Tibial artery (tissue), 4 donors: ENCODE results near the gene KDM4E.

Source experiments
- DNase-seq, 2 donors: peaks; one replicate each; pipeline ENCODE4 v3.0.0-alpha.2; 2019
- H3K27ac ChIP-seq, 2 donors: fragments of 200-600 bp; sonication (generic) in 1 of 2; 1 replicate in 1 of 2; 2 replicates in 1 of 2; pipeline ENCODE4 v1.5.1; 2018 to 2019; ENCODE audit warnings: mild to moderate bottlenecking in 1 of 2
- H3K27me3 ChIP-seq, 2 donors: fragments of 200-600 bp; sonication (generic) in 1 of 2; one replicate each; pipeline versions ENCODE4 v1.5.1 to v1.6.0; 2016 to 2019
- H3K36me3 ChIP-seq, 3 donors: fragments of 200-600 bp; sonication (generic) in 2 of 3; one replicate each; pipeline ENCODE4 v1.5.1; 2016 to 2019; ENCODE audit warnings: mild to moderate bottlenecking in 2 of 3
- H3K4me1 ChIP-seq, 4 donors: fragments of 200-600 bp; sonication (generic) in 2 of 4; 1 replicate in 3 of 4; 2 replicates in 1 of 4; pipeline ENCODE4 v1.5.1; 2016 to 2019
- H3K4me3 ChIP-seq, 2 donors: fragments of 200-600 bp; sonication (generic) in 1 of 2; 1 replicate in 1 of 2; 2 replicates in 1 of 2; pipeline ENCODE4 v1.5.1; 2018 to 2019; ENCODE audit warnings: mild to moderate bottlenecking in 2 of 2
- H3K9me3 ChIP-seq, 3 donors: fragments of 200-600 bp; sonication (generic) in 1 of 3; one replicate each; pipeline ENCODE4 v1.5.1; 2016 to 2019
- CTCF ChIP-seq, 2 experiments: fragments of 200-600 bp in 1 of 2; fragments of 450-650 bp in 1 of 2; IDR thresholded peaks; one replicate each; pipeline ENCODE4 v1.5.1; 2017 to 2019; ENCODE audit warnings: antibody characterized with exemption in 2 of 2, mild to moderate bottlenecking in 1 of 2, moderate library complexity in 1 of 2
- intact Hi-C: fragments of 100-400 bp; cut with DNase I; formaldehyde crosslinking; loops from one replicate; pipeline ENCODE4 v1.15.0; 2023; ENCODE audit warnings: low total_unique reads

KDM4E gene

GRCh38 chr11:94997437-94997836 is 27.6 kb upstream of the KDM4E start:
- no peak for DNase-seq
- intact Hi-C loops, result no loop called here
- Histone ChIP-seq H3K36me3 (peaks cover 0 to 7% (median 0%) of the 10 kb centered on the region in 3 donors), H3K4me1 (no peaks in the 10 kb centered on the region), H3K9me3 (no peaks in the 10 kb centered on the region), H3K4me3 (no peak overlapping the region), H3K27me3 (no peaks in the 10 kb centered on the region), H3K27ac (no peak overlapping the region)
- TF ChIP-seq CTCF (IDR thresholded peaks at IDR 0.05), result no peak

GRCh38 chr11:94998285-94998684 is 26.8 kb upstream of the KDM4E start:
- TF ChIP-seq CTCF (IDR thresholded peaks at IDR 0.05), result no peak
- no peak for DNase-seq
- intact Hi-C loops, result no loop called here

GRCh38 chr11:95003716-95004115 is 21.3 kb upstream of the KDM4E start:
- H3K4me3 ChIP-seq, result no peak overlapping the region
- no peak for TF ChIP-seq CTCF (IDR thresholded peaks at IDR 0.05)
- H3K36me3 ChIP-seq, result peaks cover 0 to under 1% (median 0%) of the 10 kb centered on the region in 3 donors
- intact Hi-C loops, result no loop called here
- no peak overlapping the region for H3K27ac ChIP-seq
- H3K9me3 ChIP-seq, result peaks cover 0 to 3% (median 3%) of the 10 kb centered on the region in 3 donors
- H3K27me3 ChIP-seq, result no peaks in the 10 kb centered on the region
- DNase-seq, result no peak
- H3K4me1 ChIP-seq, result no peaks in the 10 kb centered on the region

More at GRCh38 chr11:94998285-94998684, 26.8 kb upstream of the KDM4E start:
- no peaks in the 10 kb centered on the region for H3K4me1 ChIP-seq
- H3K27ac ChIP-seq, result no peak overlapping the region
- peaks cover 0 to 7% (median 0%) of the 10 kb centered on the region in 3 donors for H3K36me3 ChIP-seq
- no peak overlapping the region for H3K4me3 ChIP-seq
- no peaks in the 10 kb centered on the region for H3K9me3 ChIP-seq
- no peaks in the 10 kb centered on the region for H3K27me3 ChIP-seq

GRCh38 chr11:95005642-95006041 is 19.4 kb upstream of the KDM4E start:
- Histone ChIP-seq H3K27ac (no peak overlapping the region), H3K4me3 (no peak overlapping the region), H3K36me3 (no peaks in the 10 kb centered on the region), H3K4me1 (no peaks in the 10 kb centered on the region), H3K9me3 (peaks cover 0 to 3% (median 3%) of the 10 kb centered on the region in 3 donors), H3K27me3 (no peaks in the 10 kb centered on the region)
- DNase-seq, result no peak
- intact Hi-C loops, result no loop called here
- TF ChIP-seq CTCF (IDR thresholded peaks at IDR 0.05), result no peak

GRCh38 chr11:95011376-95011775 is 13.7 kb upstream of the KDM4E start:
- Histone ChIP-seq H3K4me3 (no peak overlapping the region), H3K27ac (no peak overlapping the region), H3K9me3 (peaks cover 0 to 3% (median 3%) of the 10 kb centered on the region in 3 donors), H3K27me3 (no peaks in the 10 kb centered on the region), H3K36me3 (no peaks in the 10 kb centered on the region), H3K4me1 (no peaks in the 10 kb centered on the region)
- TF ChIP-seq CTCF (IDR thresholded peaks at IDR 0.05), result no peak
- intact Hi-C loops, result no loop called here
- no peak for DNase-seq
